Astrocyte of the spinal cord (primary cell): ENCODE measurements around the gene CCDC192.

Source experiments
- DNase-seq: peaks from one replicate; pipeline ENCODE4 v3.0.0; 2011; ENCODE audit warnings: low read depth, low spot score
- H3K4me3 ChIP-seq: 2 replicates; pipeline ENCODE4 v1.5.1; 2011; ENCODE audit warnings: low read depth, mild to moderate bottlenecking, low read length, moderate library complexity
- in situ Hi-C: cut with HindIII; loops from 2 replicates; pipeline ENCODE4 v1.10.0; 2017; ENCODE audit warnings: low sequenced_read_pairs
- TF ChIP-seq, protein P1 (sequence below): IDR thresholded peaks from 2 replicates; pipeline ENCODE4 v1.5.1; 2012; ENCODE audit warnings: low read depth, mild to moderate bottlenecking, low read length, inconsistent platforms

CCDC192 gene

DNA sequence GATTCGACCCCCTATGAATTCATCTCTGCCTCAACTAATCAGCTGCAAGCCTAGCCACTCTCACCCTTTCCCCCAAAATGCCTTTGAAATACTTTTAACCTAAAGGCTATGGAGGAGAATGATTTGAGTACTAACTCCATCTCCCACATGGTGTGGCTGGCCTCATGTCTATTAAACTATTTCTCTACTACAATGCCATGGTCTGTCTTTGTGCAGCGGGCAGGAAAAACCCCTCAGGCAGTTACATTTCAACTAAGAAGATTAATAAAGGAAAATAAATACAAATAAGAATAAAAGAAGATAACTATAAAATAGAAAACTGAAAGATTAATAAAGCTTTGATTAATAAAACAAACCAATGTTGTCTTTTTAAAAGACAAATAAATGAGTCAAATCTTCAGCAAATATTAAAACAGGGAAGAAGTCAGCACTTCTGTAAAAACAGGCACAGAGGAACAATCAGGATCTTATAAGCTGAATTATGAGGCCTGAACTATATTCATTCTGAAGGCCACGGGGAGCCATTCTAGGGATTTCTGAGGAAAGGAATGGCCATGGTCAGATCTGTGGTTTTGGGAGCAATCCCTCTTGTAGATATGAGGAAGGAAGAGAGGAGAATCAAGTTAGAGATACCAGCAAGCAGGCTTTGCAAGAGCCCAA is 264.3 kb downstream of the CCDC192 start:
- TF ChIP-seq, protein P1, sequence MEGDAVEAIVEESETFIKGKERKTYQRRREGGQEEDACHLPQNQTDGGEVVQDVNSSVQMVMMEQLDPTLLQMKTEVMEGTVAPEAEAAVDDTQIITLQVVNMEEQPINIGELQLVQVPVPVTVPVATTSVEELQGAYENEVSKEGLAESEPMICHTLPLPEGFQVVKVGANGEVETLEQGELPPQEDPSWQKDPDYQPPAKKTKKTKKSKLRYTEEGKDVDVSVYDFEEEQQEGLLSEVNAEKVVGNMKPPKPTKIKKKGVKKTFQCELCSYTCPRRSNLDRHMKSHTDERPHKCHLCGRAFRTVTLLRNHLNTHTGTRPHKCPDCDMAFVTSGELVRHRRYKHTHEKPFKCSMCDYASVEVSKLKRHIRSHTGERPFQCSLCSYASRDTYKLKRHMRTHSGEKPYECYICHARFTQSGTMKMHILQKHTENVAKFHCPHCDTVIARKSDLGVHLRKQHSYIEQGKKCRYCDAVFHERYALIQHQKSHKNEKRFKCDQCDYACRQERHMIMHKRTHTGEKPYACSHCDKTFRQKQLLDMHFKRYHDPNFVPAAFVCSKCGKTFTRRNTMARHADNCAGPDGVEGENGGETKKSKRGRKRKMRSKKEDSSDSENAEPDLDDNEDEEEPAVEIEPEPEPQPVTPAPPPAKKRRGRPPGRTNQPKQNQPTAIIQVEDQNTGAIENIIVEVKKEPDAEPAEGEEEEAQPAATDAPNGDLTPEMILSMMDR = no peak
- H3K4me3 ChIP-seq = no peak overlapping the region
- in situ Hi-C loops = no loop called here
- DNase-seq = no peak

DNA sequence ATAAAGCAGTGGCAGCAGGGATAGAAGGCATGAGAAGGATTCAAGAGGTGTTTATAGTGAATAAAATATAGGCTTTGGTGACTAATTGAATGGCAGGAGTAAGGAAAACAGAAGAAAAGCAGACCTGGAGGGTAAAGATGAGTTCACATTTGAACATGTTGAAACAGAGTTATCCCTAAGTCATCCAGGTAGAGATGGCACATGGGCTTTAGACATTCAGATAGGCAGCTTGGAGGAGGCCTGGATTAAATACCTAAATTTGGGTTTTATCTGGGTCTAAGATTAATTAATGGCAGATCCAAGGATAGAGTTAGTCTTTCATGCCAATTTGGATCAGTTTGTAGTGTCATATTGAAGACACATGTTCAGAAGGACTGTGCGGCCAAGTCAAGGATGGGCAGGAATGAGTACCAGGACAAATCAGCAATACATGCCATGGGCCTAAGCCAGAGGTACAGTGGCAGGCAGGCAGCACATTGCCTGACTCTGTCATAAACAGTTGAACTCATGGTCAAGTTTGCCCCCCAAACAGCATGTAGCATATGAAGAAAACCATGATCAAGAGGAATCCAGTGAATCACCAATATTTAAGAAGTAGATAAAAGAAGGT is 264.9 kb downstream of the CCDC192 start:
- no peak for DNase-seq
- H3K4me3 ChIP-seq = no peak overlapping the region
- in situ Hi-C loops = no loop called here
- TF ChIP-seq, protein P1 = no peak

DNA sequence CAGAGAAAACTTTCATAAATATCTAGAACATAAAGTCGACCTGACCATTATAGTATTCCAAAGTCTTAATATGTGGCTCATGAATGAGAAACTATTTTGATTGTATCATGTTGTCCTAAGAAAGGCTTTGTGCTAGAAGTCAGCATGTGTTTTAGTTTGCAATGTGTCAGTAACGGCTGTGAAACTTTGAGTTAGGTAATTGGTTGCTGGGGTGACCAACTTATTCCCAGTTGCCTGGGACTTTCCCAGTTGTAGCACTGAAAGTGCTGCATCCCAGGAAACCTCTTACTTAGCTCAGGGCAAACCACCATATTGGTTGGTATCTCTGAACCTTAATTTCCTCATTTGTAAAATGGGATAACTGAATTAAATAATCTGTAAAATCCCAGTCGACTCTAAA is 265.8 kb downstream of the CCDC192 start:
- DNase-seq = no peak
- TF ChIP-seq, protein P1 = no peak
- no peak overlapping the region for H3K4me3 ChIP-seq
- in situ Hi-C loops = no loop called here

DNA sequence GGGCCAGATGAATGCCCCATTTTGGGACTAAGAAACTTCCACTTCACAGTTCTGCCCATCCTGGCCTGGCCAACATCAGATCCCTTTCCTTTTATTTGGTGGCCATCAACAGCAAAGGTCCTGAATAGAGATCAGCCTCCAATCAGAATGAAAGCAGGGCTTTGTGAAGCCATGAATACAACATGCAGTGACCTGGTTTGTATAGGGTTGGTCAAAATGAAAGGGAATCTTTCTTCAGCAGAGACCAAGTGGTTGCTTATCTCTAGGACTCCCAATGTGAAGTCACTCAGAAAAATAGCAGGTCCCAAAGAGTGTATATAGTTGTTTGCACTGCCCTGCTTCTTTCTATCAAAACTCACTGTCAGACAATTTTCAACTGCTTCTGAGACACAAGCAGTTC is 266.5 kb downstream of the CCDC192 start:
- no peak overlapping the region for H3K4me3 ChIP-seq
- TF ChIP-seq, protein P1 = no peak
- no peak for DNase-seq
- in situ Hi-C loops = no loop called here

DNA sequence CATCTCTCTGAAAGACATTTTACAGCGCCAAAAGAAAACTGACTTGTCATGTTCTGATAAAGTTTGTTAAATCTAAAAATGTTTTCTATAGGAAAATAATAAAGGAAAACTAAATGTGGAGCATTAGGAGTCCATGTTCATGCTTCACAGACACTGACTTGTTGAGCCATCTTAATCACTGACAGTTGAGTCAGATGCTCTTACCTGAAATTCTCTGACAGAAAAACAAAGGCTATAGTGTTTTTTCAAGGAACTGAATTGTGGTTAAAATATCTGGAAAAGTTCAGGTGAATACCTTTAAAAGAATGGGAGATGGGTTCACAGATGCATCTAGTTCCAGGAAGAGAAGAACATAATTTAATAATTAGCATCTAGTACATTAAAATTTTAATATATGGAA is 266.9 kb downstream of the CCDC192 start:
- TF ChIP-seq, protein P1 = no peak
- no peak overlapping the region for H3K4me3 ChIP-seq
- in situ Hi-C loops = no loop called here
- no peak for DNase-seq

DNA sequence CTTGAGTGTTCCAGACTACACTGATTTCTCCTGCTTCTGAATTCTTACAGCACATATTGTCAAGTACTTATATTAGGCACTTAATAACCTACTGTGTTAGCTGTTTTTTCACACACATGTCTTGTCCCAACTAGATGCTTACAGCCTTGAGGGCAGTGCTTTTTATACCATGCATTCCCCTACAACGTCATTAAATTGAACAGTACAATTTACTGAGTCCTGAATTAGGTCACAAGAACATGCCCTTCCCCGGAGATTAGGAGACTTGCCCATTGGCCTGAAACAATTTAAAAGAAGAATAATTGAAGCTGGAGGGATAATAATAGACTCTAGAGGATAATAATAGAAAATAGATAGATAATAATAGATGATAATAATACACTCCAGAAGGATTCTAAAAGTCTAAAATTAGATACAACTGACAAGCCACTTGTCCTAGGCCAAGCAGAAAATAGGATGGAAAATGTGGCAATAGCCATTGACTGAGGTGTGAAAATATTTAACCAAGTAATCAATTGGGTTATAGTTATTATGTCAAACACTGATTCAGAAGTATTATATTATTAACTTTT is 267.7 kb downstream of the CCDC192 start:
- TF ChIP-seq, protein P1 = no peak
- in situ Hi-C loops = no loop called here
- DNase-seq = no peak
- no peak overlapping the region for H3K4me3 ChIP-seq
